Naive B cell (primary cell): Measurements from ENCODE around the gene PLXNA4. TPM values are rescaled to one million over a fixed set of nuclear protein-coding genes. Genes with fewer than 3 reads are reported as not detected.

ENCODE experiments used
- ATAC-seq, 2 donors: fragments of 150-1000 bp; cut with Tn5 transposase; 2 replicates each; pipeline ENCODE4 v1.10.0; 2021; ENCODE audit warnings: low read depth in 2 of 2, mild to moderate bottlenecking in 2 of 2, moderate library complexity in 2 of 2
- DNase-seq: peaks from one replicate; pipeline ENCODE4 v3.0.0; 2022
- H3K27ac Mint-ChIP-seq, 6 donors: one replicate each; pipeline ENCODE4 v1.8.0; 2020 to 2022; ENCODE audit warnings: mild to moderate bottlenecking in 6 of 6, mixed read lengths in 6 of 6, moderate library complexity in 5 of 6, inconsistent platforms in 2 of 6
- H3K27me3 Mint-ChIP-seq, 3 donors: one replicate each; pipeline ENCODE4 v1.8.0; 2021 to 2022; ENCODE audit warnings: mixed read lengths in 3 of 3, mild to moderate bottlenecking in 1 of 3
- H3K36me3 Mint-ChIP-seq, 2 donors: one replicate each; pipeline ENCODE4 v1.8.0; 2020 to 2022; ENCODE audit warnings: mixed read lengths in 2 of 2, inconsistent platforms in 1 of 2, mild to moderate bottlenecking in 1 of 2
- H3K4me1 Mint-ChIP-seq, 3 donors: one replicate each; pipeline ENCODE4 v1.8.0; 2020 to 2022; ENCODE audit warnings: mixed read lengths in 3 of 3, inconsistent platforms in 1 of 3, mild to moderate bottlenecking in 1 of 3, moderate library complexity in 1 of 3
- H3K4me3 Mint-ChIP-seq, 8 donors: one replicate each; pipeline ENCODE4 v1.8.0; 2020 to 2022; ENCODE audit warnings: mild to moderate bottlenecking in 8 of 8, mixed read lengths in 8 of 8, moderate library complexity in 8 of 8, inconsistent platforms in 2 of 8
- H3K9me3 Mint-ChIP-seq, 7 donors: one replicate each; pipeline ENCODE4 v1.8.0; 2020 to 2022; ENCODE audit warnings: mixed read lengths in 7 of 7, mild to moderate bottlenecking in 5 of 7, inconsistent platforms in 2 of 7, moderate library complexity in 1 of 7
- polyA plus RNA-seq, 6 donors: library from polyadenylated mRNA; unstranded; fragments of 300-500 nt; fragmentation: Illumina TruSeq; gene quantifications; one replicate each; pipeline ENCODE4 v1.2.3, GENCODE V29; 2021; ENCODE audit warnings: low read depth in 6 of 6

The PLXNA4 gene
- polyA plus RNA-seq, 6 donors from 2014 or later: not detected

DNA sequence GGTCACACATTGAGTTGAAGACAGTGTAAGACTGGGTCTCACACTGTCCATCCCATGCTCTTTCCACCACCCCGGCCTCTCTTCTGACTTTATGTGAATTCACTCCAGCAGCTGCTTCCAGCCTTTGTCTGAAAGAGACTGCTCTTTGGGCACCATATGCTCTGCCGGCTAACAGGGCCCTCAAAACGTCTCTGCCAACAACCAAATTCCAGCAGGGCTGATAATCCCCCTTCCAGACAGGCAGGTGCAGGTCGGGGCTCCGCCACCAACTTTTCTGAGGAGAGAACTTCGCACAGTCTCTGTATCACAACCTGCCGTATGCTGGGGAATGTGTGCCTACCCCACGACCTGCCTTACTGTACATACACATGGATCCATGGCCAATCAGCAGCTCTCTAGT lies 64.3 kb downstream of the PLXNA4 start:
- ATAC-seq: no peak
- H3K4me3 Mint-ChIP-seq: no peak overlapping the region
- H3K36me3 Mint-ChIP-seq: no peaks in the 10 kb centered on the region
- peaks cover 0 to 2% (median 0%) of the 10 kb centered on the region in 7 donors for H3K9me3 Mint-ChIP-seq
- H3K27ac Mint-ChIP-seq: no peak overlapping the region
- no peak for DNase-seq
- H3K4me1 Mint-ChIP-seq: no peaks in the 10 kb centered on the region
- H3K27me3 Mint-ChIP-seq: peaks cover 0 to 6% (median 0%) of the 10 kb centered on the region in 3 donors

DNA sequence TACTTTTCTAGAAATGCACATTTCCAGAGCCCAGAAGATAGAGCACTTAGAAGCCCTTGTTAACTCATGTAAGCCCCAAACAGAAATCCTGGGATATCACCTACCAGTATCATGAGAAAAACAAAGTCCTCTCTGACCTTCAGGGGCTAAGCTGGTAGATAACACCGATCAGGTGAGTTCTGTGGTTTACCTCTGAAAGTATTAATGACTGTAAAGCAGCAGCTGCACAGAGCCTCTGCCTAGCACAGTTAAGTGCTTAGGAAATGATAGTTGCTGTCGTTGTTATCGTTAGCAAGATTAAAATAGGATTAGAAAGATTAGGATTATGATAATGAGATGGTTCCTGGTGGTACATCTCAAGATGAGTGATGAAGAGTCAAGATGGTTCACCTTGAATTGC lies 64.9 kb downstream of the PLXNA4 start:
- peaks cover 0 to 6% (median 3%) of the 10 kb centered on the region in 3 donors for H3K27me3 Mint-ChIP-seq
- H3K27ac Mint-ChIP-seq: no peak overlapping the region
- no peaks in the 10 kb centered on the region for H3K4me1 Mint-ChIP-seq
- no peak for ATAC-seq
- peaks cover 0 to 6% (median 0%) of the 10 kb centered on the region in 7 donors for H3K9me3 Mint-ChIP-seq
- DNase-seq: no peak
- no peak overlapping the region for H3K4me3 Mint-ChIP-seq
- no peaks in the 10 kb centered on the region for H3K36me3 Mint-ChIP-seq

DNA sequence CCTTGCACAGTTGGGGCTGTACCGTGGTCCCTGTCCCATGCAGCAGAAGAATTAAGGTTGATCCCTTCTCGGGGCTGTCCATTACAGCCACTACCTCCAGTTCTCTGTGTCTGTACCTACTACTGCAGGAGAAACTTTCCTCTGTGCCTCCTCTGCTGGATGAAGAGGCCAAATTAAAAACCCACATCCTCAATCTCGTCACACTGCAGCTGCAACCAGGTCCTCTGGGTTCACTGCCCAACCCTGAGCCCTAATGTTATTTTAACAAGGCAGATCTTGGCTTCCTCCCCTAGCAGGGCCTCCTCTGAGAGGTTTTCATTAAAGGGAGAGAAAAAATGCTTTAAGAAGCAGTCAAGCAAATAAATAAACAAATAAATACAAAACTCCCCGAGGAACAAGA lies 66.6 kb downstream of the PLXNA4 start:
- DNase-seq (no peak), ATAC-seq (no peak)
- Mint-ChIP-seq H3K36me3 (no peaks in the 10 kb centered on the region), H3K27me3 (peaks cover 0 to 3% (median under 1%) of the 10 kb centered on the region in 3 donors), H3K27ac (no peak overlapping the region), H3K4me3 (no peak overlapping the region), H3K4me1 (no peaks in the 10 kb centered on the region), H3K9me3 (peaks cover 0 to 6% (median 0%) of the 10 kb centered on the region in 7 donors)

DNA sequence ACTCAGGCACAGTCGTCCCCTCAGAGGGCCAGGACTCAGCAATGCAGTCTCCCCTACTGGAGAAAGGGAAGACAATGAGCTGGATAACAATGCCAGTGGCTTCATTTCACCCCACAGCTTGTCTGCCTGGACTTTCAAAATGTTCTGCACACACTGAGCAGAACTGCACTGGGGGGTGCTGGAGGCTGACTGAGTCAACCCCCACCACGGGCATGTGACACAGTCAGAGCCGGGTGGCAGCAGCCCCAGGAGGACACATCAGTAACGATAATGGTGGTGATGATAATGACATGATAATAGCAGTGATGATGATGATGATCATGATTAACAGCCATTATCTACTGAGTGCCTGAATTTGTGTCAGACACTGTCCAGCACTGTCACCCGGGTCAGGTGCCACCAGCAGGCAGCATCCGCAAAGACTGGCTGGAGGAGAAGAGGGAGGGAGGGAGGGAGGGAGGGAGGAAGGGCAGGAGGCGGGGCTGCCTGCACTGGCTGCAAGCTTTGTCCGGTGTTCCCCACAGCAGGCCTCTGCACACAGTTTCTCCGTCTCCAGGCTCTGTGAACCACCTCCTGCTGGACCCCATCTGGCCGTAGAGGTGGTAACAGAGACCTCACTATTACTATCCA lies 67.4 kb downstream of the PLXNA4 start:
- Mint-ChIP-seq H3K27me3 (peaks cover 0 to 3% (median 0%) of the 10 kb centered on the region in 3 donors), H3K36me3 (no peaks in the 10 kb centered on the region), H3K4me3 (no peak overlapping the region), H3K9me3 (peaks cover 0 to 6% (median 0%) of the 10 kb centered on the region in 7 donors), H3K27ac (peak overlapping the region in 1 of 6 donors; percentile 82), H3K4me1 (no peaks in the 10 kb centered on the region)
- DNase-seq (no peak), ATAC-seq (no peak)

DNA sequence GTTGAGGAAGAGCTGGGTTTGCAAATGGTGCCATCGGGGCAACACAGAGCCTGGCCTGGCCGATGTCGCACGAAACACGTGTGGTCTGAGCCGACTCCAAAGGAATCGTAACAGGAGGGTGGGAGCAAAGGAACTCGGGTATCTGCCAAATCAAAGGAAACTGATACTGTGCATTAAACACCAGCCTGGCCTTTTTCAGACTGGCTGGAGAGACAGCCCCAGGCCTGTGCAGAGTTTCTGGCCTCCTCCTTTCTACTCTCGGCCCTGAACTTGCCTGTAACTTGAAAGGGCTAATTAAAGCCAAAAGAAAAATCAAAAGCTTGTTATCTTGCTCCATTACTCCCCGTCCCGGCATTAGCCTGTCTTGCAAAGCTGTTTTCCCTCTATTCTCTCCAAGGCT lies 71.4 kb downstream of the PLXNA4 start:
- H3K27me3 Mint-ChIP-seq: peaks cover 0 to 5% (median 3%) of the 10 kb centered on the region in 3 donors
- no peaks in the 10 kb centered on the region for H3K4me1 Mint-ChIP-seq
- peaks cover 0 to 6% (median 0%) of the 10 kb centered on the region in 7 donors for H3K9me3 Mint-ChIP-seq
- no peak overlapping the region for H3K27ac Mint-ChIP-seq
- ATAC-seq (no peak), DNase-seq (no peak)
- peak overlapping the region in 1 of 8 donors; percentile 3 for H3K4me3 Mint-ChIP-seq
- no peaks in the 10 kb centered on the region for H3K36me3 Mint-ChIP-seq

DNA sequence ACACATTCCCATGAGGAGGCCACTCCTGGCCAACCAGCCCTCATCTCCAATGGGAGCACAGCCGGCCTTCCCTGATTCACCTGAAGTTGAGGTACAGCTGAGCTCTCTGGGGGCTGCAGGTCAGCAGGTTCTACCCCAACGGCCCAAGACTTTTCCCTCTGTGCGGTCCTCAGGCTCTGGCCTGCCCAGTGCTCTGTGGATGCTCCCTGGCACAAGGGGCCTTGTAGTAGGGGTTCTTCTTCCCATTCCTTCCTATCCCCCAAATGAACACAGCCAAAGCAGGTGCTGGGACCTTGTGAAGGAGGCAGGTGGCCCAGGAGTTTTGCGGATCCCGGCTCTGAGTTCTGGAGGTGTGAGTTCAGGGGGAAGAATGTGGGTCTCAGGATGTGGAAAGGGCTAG lies 72.2 kb downstream of the PLXNA4 start:
- no peak for ATAC-seq
- Mint-ChIP-seq H3K27ac (no peak overlapping the region), H3K9me3 (peaks cover 0 to 6% (median 0%) of the 10 kb centered on the region in 7 donors), H3K4me1 (no peaks in the 10 kb centered on the region), H3K27me3 (peaks cover 0 to 5% (median 3%) of the 10 kb centered on the region in 3 donors), H3K36me3 (no peaks in the 10 kb centered on the region), H3K4me3 (no peak overlapping the region)
- DNase-seq: no peak

DNA sequence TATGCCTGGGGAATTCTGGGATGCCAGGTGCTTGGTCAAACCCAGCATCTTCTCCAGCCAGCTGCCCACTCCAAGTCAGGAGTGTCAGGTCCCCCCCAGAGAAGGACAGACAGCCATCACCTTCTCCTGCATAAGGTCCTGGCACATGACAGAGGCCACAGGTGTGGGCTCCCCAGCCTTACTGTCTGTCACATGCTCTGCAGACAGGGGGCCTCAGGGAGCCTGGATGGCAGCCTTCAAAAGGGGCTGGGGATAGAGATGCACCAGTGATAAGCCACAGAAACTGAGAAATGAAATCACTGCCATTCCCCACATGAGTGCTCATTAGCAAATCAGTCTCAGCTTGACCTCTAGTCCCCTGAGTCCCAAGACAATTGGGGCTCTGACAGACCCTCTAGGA lies 72.9 kb downstream of the PLXNA4 start:
- Mint-ChIP-seq H3K4me1 (no peaks in the 10 kb centered on the region), H3K4me3 (no peak overlapping the region), H3K36me3 (no peaks in the 10 kb centered on the region), H3K27me3 (peaks cover 0 to 5% (median 3%) of the 10 kb centered on the region in 3 donors), H3K9me3 (peaks cover 0 to 6% (median 0%) of the 10 kb centered on the region in 7 donors), H3K27ac (peak overlapping the region in 1 of 6 donors; percentile 19)
- DNase-seq (no peak), ATAC-seq (no peak)

DNA sequence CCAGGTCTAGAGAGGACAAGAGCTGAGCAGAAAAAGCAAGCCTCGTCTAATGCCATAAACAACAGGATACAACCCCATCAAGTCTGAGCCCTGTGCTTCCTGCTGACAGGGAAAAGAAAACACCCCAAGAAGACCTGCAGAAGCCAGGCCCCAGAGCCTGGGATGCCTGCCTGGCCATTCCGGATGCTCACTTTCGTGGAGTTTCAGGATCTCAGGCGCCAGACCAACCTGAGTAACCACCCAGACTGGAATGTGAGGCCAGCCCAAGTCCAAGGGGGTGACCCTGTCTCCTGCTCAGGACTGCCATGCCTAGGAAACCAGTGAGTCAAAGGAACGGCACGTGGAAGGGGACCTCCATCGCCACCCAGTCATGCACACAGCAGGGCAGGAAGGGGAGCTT lies 74.3 kb downstream of the PLXNA4 start:
- no peak overlapping the region for H3K27ac Mint-ChIP-seq
- H3K36me3 Mint-ChIP-seq: no peaks in the 10 kb centered on the region
- no peaks in the 10 kb centered on the region for H3K4me1 Mint-ChIP-seq
- peaks cover 0 to 5% (median 3%) of the 10 kb centered on the region in 3 donors for H3K27me3 Mint-ChIP-seq
- H3K9me3 Mint-ChIP-seq: peaks cover 0 to 4% (median 0%) of the 10 kb centered on the region in 7 donors
- DNase-seq (no peak), ATAC-seq (no peak)
- H3K4me3 Mint-ChIP-seq: no peak overlapping the region

DNA sequence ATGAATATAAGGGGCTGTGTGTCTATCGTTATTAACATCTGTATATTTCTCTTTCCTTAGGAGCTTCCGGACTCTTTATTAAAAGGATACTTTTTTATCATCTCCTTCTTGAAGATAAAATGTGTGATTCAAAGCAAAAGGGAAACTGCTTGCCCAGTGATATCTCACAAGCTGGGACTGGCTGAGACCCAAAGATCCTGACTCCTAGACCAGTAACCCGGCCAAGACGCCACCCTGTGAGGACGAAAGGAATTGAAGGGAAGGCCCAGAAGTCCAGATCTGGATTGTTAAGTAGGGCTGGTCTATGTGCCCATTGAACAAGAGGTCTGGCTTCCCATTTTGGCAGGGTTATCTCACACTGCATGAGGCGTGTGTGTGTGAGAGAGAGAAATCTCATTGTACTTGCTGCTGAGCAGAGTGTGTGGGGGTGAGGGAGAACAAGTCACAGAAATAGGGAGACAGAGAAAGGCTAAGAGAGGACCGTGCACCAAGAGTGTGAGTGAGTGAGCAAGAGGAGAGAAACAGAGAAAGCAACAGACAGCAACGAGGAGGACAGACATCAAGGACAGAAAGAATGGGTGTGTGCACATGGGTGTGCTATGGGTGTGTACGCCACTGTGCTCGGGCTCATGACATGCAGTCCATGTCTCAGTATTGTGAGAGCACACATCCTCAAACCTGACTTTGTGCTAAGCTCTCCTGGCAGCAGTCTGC lies 75.4 kb downstream of the PLXNA4 start:
- Mint-ChIP-seq H3K36me3 (no peaks in the 10 kb centered on the region), H3K9me3 (peaks cover 0 to 3% (median 0%) of the 10 kb centered on the region in 7 donors), H3K4me3 (no peak overlapping the region), H3K4me1 (no peaks in the 10 kb centered on the region), H3K27ac (no peak overlapping the region), H3K27me3 (peaks cover 0 to 5% (median 0%) of the 10 kb centered on the region in 3 donors)
- no peak for DNase-seq
- ATAC-seq: no peak

DNA sequence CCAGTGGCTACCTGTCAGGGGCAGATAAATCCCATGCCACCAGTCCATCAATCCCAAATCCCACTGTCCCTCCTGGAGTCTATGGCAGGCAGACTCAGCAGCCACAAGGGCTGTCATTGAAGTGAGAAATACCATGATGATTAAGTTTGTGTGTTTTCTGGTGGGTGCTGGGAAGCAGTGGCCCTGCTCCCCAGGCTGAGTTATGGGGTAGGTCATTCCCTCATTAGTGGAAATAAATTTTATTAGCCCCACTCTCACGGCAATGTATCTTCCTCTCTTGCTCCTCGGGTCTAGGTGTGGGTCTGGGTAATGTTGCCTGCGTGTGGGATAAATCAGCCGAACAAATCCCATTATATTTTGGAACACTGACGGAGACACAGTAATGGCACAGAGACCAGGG lies 76.8 kb downstream of the PLXNA4 start:
- H3K4me1 Mint-ChIP-seq: no peaks in the 10 kb centered on the region
- H3K36me3 Mint-ChIP-seq: no peaks in the 10 kb centered on the region
- no peak for ATAC-seq
- H3K27me3 Mint-ChIP-seq: peaks cover 0 to 5% (median 3%) of the 10 kb centered on the region in 3 donors
- H3K9me3 Mint-ChIP-seq: peaks cover 0 to 3% (median 0%) of the 10 kb centered on the region in 7 donors
- no peak for DNase-seq
- H3K4me3 Mint-ChIP-seq: no peak overlapping the region
- no peak overlapping the region for H3K27ac Mint-ChIP-seq

DNA sequence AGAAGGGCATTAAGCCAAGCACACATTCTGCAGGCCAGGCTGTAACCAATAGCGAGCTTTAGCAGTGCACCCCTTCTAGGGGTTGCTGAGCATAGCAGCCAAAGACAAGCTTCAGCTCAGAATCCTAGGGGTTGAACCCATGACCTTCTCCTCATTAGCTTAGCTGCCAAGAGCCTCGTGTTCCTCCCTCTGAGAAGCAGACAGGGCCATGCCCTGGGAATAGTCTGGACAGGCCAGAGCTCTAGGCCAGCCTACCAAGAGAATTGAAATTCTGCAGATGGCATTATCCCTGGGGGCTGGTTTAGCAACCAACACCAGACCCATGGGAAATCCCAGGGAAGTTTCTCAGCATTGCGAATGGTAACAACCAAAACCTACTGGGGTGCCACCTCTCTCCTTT lies 77.2 kb downstream of the PLXNA4 start:
- Mint-ChIP-seq H3K36me3 (no peaks in the 10 kb centered on the region), H3K4me1 (no peaks in the 10 kb centered on the region), H3K9me3 (peaks cover 0 to 3% (median 0%) of the 10 kb centered on the region in 7 donors), H3K4me3 (no peak overlapping the region), H3K27me3 (peaks cover 0 to 5% (median 3%) of the 10 kb centered on the region in 3 donors), H3K27ac (no peak overlapping the region)
- no peak for ATAC-seq
- DNase-seq: no peak

DNA sequence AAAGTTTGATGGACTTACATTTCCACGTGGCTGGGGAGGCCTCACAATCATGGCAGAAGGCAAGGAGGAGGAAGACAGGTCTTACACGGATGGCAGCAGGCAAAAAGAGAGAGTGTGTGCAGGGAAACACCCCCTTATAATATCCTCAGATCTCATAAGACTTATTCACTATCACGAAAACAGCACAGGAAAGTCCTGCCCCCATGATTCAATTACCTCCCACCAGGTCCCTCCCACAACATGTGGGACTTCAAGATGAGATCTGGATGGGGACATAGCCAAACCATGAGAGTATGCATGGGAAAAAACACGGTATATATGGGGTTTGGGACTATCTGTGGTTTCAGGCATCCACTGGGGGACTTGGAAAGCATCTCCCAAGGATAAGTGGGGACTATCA lies 78.0 kb downstream of the PLXNA4 start:
- H3K4me1 Mint-ChIP-seq: no peaks in the 10 kb centered on the region
- H3K27me3 Mint-ChIP-seq: peaks cover 0 to 5% (median 3%) of the 10 kb centered on the region in 3 donors
- H3K4me3 Mint-ChIP-seq: no peak overlapping the region
- no peak for DNase-seq
- H3K36me3 Mint-ChIP-seq: no peaks in the 10 kb centered on the region
- H3K27ac Mint-ChIP-seq: no peak overlapping the region
- peaks cover 0 to 3% (median 0%) of the 10 kb centered on the region in 7 donors for H3K9me3 Mint-ChIP-seq
- no peak for ATAC-seq

DNA sequence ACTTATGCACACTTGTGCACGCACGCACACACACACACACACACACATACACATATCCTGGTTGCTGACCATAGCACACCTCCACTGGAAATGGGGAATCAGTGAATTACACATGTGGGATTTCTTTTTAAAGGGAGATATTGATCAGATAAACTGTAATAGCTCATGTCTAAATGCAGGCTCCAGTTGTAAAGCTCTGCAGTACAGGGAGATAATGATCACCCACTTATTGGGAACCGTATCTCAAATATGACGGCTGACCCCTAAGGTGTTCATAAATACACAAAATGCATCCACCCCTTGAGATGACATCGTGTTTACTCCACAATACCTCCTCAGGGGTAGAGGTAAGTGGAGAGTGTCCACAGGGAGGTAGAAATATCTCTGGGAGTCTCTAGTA lies 79.2 kb downstream of the PLXNA4 start:
- ATAC-seq (no peak), DNase-seq (no peak)
- no peak overlapping the region for H3K27ac Mint-ChIP-seq
- peaks cover 0 to 4% (median 0%) of the 10 kb centered on the region in 7 donors for H3K9me3 Mint-ChIP-seq
- peaks cover 0 to 5% (median 3%) of the 10 kb centered on the region in 3 donors for H3K27me3 Mint-ChIP-seq
- H3K4me3 Mint-ChIP-seq: no peak overlapping the region
- H3K36me3 Mint-ChIP-seq: no peaks in the 10 kb centered on the region
- H3K4me1 Mint-ChIP-seq: no peaks in the 10 kb centered on the region

DNA sequence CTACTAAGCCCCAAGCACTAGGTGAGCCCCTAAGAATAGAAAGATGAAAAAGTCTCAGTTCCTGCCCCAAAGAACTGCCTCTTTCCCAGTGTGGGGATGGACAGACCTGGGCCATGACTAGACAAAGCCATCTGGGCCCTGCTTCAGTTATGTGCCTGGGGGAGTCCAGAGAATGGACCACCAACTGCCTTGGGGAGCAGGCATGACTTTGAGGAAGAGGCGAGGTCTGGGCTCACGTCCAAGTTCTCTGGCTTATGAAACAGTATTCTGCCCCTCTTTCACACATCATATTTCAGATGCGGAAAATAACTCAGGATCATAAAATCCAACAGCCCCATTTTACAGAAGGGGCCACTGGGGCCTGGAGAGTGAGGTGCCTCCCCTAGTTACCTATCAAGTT lies 80.3 kb downstream of the PLXNA4 start:
- Mint-ChIP-seq H3K27ac (no peak overlapping the region), H3K36me3 (no peaks in the 10 kb centered on the region), H3K9me3 (peaks cover 0 to 4% (median 0%) of the 10 kb centered on the region in 7 donors), H3K27me3 (peaks cover 0 to 3% (median 3%) of the 10 kb centered on the region in 3 donors), H3K4me3 (no peak overlapping the region), H3K4me1 (no peaks in the 10 kb centered on the region)
- DNase-seq: no peak
- ATAC-seq: no peak
